ENCODE data around the gene ATG13.

ATG13 gene

DNA sequence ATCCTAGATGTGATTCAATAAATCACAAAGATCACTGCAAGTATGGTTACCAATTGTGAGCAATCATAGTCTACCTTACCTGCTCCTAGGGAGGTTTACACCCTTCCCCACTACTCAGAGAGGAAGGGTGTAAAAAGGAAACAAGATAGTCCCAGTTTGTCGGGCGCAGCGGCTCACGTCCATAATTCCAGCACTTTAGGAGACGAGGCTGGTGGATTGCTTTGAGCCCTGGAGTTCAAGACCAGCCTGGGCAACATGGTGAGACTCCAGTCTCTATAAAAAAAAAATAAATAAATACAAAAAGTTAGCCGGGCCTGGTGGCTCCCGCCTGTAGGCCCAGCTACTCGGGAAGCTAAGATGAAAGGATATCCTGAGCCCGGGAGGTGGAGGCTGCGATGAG lies 22.6 kb upstream of the ATG13 start:
- Histone ChIP-seq H3K27me3 (no peaks in the 10 kb centered on the region), H3K9me3 (no peaks in the 10 kb centered on the region), H3K36me3 (no peaks in the 10 kb centered on the region), H3K4me3 (ENCODE audit: low read depth, low read length) (no peak overlapping the region), H3K4me1 (no peaks in the 10 kb centered on the region)
- DNase-seq: no peak
- TF ChIP-seq, protein P1, sequence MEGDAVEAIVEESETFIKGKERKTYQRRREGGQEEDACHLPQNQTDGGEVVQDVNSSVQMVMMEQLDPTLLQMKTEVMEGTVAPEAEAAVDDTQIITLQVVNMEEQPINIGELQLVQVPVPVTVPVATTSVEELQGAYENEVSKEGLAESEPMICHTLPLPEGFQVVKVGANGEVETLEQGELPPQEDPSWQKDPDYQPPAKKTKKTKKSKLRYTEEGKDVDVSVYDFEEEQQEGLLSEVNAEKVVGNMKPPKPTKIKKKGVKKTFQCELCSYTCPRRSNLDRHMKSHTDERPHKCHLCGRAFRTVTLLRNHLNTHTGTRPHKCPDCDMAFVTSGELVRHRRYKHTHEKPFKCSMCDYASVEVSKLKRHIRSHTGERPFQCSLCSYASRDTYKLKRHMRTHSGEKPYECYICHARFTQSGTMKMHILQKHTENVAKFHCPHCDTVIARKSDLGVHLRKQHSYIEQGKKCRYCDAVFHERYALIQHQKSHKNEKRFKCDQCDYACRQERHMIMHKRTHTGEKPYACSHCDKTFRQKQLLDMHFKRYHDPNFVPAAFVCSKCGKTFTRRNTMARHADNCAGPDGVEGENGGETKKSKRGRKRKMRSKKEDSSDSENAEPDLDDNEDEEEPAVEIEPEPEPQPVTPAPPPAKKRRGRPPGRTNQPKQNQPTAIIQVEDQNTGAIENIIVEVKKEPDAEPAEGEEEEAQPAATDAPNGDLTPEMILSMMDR (IDR thresholded peaks at IDR 0.05; ENCODE audit: low read depth, low read length): no peak

DNA sequence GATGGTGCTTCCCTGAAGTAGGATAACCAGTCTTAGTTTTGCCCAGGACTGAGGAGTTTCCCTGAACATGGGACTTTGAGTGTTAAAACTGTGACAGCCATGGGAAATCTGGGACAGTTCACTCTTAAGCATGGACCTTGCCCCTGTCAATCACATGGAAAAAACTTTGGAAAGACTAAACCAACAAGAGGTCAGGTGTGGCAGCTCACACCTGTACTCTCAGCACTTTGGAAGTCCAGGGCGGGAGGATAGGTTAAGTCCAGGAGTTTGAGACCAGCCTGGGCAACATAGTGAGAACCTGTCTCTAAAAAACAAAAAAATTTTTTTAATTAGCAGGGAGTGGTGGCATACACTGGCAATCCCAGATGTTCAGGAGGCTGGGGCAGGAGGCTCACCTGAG lies 20.2 kb upstream of the ATG13 start:
- TF ChIP-seq, protein P1 (IDR thresholded peaks at IDR 0.05; ENCODE audit: low read depth, low read length): no peak

DNA sequence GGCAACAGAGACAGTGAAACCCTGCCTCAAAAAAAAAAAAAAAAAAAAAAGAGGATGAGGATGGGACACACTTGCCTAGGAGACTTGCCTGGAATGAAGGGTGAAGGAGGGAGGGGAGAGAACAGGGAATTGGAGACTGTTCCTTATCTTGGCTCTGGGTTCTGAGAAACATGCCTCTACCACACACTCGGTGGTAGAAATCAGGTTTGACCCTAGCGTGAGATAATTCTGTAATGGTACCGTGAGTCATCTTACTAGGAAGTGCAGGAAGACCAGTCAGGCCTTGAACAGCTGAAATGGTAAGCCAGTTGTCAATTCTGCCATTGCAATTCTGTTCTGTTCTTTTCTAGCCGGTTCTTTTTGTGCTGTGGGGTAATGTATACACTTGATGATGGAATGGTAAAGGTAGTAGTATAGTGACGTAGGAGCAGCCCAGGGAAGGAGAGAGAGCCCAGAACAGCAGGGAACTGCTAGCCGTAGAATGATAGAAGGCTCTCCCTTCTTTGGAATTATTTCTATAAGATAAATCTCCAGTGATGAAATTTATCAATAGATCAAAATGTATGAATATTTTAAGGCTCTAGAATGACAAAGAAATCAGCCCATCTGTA lies 19.6 kb upstream of the ATG13 start:
- Histone ChIP-seq H3K27me3 (no peaks in the 10 kb centered on the region), H3K4me3 (ENCODE audit: low read depth, low read length) (no peak overlapping the region), H3K36me3 (no peaks in the 10 kb centered on the region), H3K4me1 (no peaks in the 10 kb centered on the region), H3K9me3 (no peaks in the 10 kb centered on the region)
- TF ChIP-seq, protein P1 (IDR thresholded peaks at IDR 0.05; ENCODE audit: low read depth, low read length): no peak
- DNase-seq: no peak

More for the DNA sequence above, 20.2 kb upstream of the ATG13 start:
- no peak for DNase-seq
- Histone ChIP-seq H3K4me3 (ENCODE audit: low read depth, low read length) (no peak overlapping the region), H3K4me1 (no peaks in the 10 kb centered on the region), H3K27me3 (no peaks in the 10 kb centered on the region), H3K36me3 (no peaks in the 10 kb centered on the region), H3K9me3 (no peaks in the 10 kb centered on the region)

DNA sequence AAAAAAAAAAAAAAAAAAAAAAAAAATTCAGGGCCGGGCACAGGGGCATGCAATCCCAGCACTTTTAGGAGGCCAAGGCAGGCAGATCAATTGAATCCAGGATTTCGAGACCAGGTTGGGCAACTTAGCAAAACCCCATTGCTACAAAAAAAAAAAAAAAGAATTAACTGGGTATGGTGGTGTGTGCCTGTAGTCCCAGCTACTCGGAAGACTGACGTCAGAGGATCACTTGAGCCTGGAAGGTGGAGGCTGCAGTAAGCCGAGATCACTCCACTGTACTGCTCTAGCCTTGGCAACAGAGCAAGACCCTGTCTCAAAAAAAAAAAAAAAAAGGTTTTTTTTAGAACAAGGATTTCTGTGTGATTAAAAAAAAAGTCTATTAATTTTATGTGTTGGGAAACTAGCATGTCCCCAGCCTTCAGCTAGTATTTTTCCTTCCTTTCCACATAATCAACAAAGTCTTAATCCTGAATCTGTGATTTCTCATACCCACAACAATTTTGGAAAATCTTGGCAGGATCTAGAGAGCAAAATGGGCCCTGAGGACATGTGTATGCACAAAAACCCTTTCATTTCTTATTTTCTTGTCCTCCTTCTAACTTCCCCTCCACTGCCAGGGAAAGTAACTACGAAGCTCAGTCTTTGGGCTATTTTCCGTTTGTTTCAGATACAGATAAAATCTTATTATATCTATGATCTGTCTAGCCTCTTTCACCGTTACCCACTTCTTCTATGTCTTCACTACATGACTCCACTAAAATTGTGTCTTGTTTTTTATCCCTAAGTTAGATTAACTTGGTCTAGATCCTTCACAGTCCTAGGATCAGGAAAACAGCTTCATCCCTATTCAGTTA lies 17.8 kb upstream of the ATG13 start:
- no peaks in the 10 kb centered on the region for H3K9me3 ChIP-seq
- no peaks in the 10 kb centered on the region for H3K4me1 ChIP-seq
- no peak for DNase-seq
- TF ChIP-seq, protein P1 (IDR thresholded peaks at IDR 0.05; ENCODE audit: low read depth, low read length): no peak
- H3K4me3 ChIP-seq (ENCODE audit: low read depth, low read length): no peak overlapping the region
- H3K36me3 ChIP-seq: no peaks in the 10 kb centered on the region
- H3K27me3 ChIP-seq: no peaks in the 10 kb centered on the region

DNA sequence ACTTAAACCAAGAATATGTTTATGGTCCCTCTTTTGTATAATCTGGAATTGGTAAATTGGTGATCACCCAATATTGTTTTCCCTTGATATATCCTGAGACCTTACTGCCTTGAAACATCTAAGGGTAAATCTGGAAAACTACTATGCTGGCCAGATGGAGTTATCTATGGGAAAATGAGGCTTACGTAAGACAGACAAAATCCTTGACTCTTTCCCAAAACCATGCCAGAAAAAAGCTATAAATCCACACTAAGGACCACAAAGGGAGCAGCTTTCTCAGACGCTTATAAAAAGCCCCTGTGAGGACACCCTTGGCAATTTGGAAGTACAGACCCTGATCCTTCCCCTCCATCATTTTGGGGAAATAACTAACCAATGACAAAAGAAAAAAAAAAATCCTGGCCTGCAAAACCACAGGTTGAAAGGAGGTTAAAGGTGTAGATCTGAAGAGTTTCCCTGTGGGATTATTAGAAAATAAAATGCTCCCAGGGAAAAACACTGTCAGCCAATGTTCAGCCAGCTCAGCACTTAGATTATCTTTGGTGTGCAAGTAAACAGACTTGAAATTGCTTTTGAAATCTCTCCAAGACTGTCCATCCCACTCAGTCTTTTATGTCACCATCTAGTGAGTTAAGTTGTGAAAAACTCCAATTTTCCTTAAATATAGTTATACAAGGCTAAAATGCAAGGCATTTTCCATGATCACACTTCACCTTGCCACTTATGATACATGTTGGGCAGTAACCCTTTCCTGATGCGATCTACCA lies 17.0 kb upstream of the ATG13 start:
- H3K4me1 ChIP-seq: no peaks in the 10 kb centered on the region
- no peaks in the 10 kb centered on the region for H3K36me3 ChIP-seq
- DNase-seq: no peak
- no peak overlapping the region for H3K4me3 ChIP-seq (ENCODE audit: low read depth, low read length)
- TF ChIP-seq, protein P1 (IDR thresholded peaks at IDR 0.05; ENCODE audit: low read depth, low read length): no peak
- no peaks in the 10 kb centered on the region for H3K27me3 ChIP-seq
- H3K9me3 ChIP-seq: no peaks in the 10 kb centered on the region
